Stimulated activated CD8-positive, alpha-beta memory T cell treated with anti-CD3 and anti-CD28 coated beads, Interleukin-15, amount 100 ng/mL, for 24 hours (primary cell): ENCODE data around the gene CXXC1.
"Not testable (repeated sequence)": the region's sequence is repeated elsewhere in the genome, so short reads cannot be mapped to it uniquely, and the experiment has no call there.

Experiments
- DNase-seq: peaks from one replicate; pipeline ENCODE4 v3.0.0-alpha.2; 2020; ENCODE audit warnings: low read depth

Gene CXXC1

GRCh38 chr18:50297621-50298442 is 10.3 kb upstream of the CXXC1 start:
- DNase-seq: peak; percentile 43

- DNase-seq: no peak
Measured at GRCh38 chr18:50293039-50293438, 5.5 kb upstream of the CXXC1 start.

GRCh38 chr18:50289108-50289443 is 1.6 kb upstream of the CXXC1 start:
- no peak for DNase-seq

- not testable (repeated sequence) for DNase-seq
Measured at GRCh38 chr18:50288348-50289107, 1.0 kb upstream of the CXXC1 start.

GRCh38 chr18:50287028-50287440 is 458 bp downstream of the CXXC1 start:
- DNase-seq: no peak

- no peak for DNase-seq
Measured at GRCh38 chr18:50286391-50287027, 983 bp downstream of the CXXC1 start.

- DNase-seq: no peak
Measured at GRCh38 chr18:50285631-50286321, 1.7 kb downstream of the CXXC1 start.

GRCh38 chr18:50285071-50285470 is 2.4 kb downstream of the CXXC1 start:
- DNase-seq: no peak

- no peak for DNase-seq
Measured at GRCh38 chr18:50284255-50284885, 3.1 kb downstream of the CXXC1 start.

- DNase-seq: no peak
Measured at GRCh38 chr18:50283469-50284209, 3.9 kb downstream of the CXXC1 start.

- DNase-seq: no peak
Measured at GRCh38 chr18:50282521-50283335, 4.8 kb downstream of the CXXC1 start.

GRCh38 chr18:50281972-50282520 is 5.4 kb downstream of the CXXC1 start:
- no peak for DNase-seq

GRCh38 chr18:50281295-50281971 is 6.1 kb downstream of the CXXC1 start, which contains the start of gene MBD1:
Gene MBD1, minus strand, starts transcription at chr18:50281523. Its CDS starts 1,531 bp downstream, at chr18:50279992.
- DNase-seq: peak; percentile 91

- no peak for DNase-seq
Measured at GRCh38 chr18:50280707-50281294, 6.7 kb downstream of the CXXC1 start.

- no peak for DNase-seq
Measured at GRCh38 chr18:50279752-50280151, 7.7 kb downstream of the CXXC1 start.

GRCh38 chr18:50277942-50278341 is 9.6 kb downstream of the CXXC1 start:
- no peak for DNase-seq

- DNase-seq: no peak
Measured at GRCh38 chr18:50276452-50276851, 11.0 kb downstream of the CXXC1 start.

- no peak for DNase-seq
Measured at GRCh38 chr18:50275503-50276036, 11.9 kb downstream of the CXXC1 start.

- DNase-seq: no peak
Measured at GRCh38 chr18:50274941-50275340, 12.6 kb downstream of the CXXC1 start.
